Left lobe of liver (tissue), 2 donors: ENCODE results near the gene SCAMP2. TPM values are rescaled to one million over a fixed set of nuclear protein-coding genes. Genes with fewer than 3 reads are reported as not detected.
"Not testable (repeated sequence)": the region's sequence is repeated elsewhere in the genome, so short reads cannot be mapped to it uniquely, and the experiment has no call there.

Experiments
- ATAC-seq: fragments of 200-7000 bp; cut with Tn5 transposase; one replicate; pipeline ENCODE4 v1.9.1; 2020; ENCODE audit warnings: mild to moderate bottlenecking, moderate library complexity
- DNase-seq: peaks from one replicate; pipeline ENCODE4 v3.0.0-alpha.2; 2020; ENCODE audit warnings: low spot score
- total RNA-seq: library from RNA; stranded (reverse); gene quantifications from one replicate; pipeline ENCODE4 v1.2.1, GENCODE V29; 2021
- donor health status: DM: no; HTN: no; CAD: no; lungs with moderate emphysema.
- donor health status: DM: no; HTN: yes; CAD: no.

SCAMP2 gene
- total RNA-seq, 1 donor from 2014 or later, result 36.1 TPM

GRCh38 chr15:74891469-74891868 lies 18.3 kb upstream of the SCAMP2 start:
- DNase-seq (peak; percentile 75), ATAC-seq (peak; percentile 50)

DNA sequence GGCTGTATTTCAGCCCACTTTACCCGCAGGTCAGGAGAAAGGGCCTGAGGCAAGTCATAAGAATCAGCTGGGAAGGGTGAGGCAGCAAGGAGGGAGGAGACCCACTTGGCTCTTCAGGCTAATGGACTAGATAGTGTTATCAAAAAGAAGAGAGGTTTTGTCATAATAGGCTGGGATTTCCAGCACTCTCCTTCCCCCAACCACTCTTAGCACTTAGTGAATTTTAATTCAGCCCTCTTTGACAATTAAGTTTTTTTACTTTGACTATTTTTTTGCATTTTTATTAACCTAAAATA lies 17.4 kb upstream of the SCAMP2 start:
- DNase-seq (no peak), ATAC-seq (no peak)

GRCh38 chr15:74889883-74890664 lies 16.9 kb upstream of the SCAMP2 start, which contains the start of gene MPI:
Gene MPI (plus strand): TSS chr15:74890042. CDS start chr15:74890074, 32 bp downstream.
- peak; percentile 85 for DNase-seq
- ATAC-seq, result peak; percentile 90

- no peak for DNase-seq
- ATAC-seq, result no peak
Measured at GRCh38 chr15:74889390-74889882, 16.3 kb upstream of the SCAMP2 start.

DNA sequence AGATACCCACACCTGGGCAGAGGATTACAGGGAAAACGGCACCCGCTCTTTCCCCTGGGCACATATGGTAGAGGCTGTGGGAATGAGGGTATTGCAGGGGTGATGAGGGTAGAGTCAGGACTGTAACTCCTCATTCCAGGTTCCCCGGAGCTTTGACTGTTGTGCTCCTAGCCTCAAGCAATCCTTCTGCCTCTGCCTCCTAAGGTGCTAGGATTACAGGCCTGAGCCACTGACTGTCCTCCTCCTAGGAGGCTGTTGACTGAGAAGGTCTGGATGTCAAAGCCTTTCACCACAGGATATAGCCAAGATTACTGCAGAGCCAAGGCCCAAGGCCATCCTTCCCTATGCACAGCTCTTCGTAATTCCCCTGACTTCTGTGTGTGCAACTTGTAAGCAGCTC lies 15.6 kb upstream of the SCAMP2 start:
- DNase-seq (no peak), ATAC-seq (no peak)

DNA sequence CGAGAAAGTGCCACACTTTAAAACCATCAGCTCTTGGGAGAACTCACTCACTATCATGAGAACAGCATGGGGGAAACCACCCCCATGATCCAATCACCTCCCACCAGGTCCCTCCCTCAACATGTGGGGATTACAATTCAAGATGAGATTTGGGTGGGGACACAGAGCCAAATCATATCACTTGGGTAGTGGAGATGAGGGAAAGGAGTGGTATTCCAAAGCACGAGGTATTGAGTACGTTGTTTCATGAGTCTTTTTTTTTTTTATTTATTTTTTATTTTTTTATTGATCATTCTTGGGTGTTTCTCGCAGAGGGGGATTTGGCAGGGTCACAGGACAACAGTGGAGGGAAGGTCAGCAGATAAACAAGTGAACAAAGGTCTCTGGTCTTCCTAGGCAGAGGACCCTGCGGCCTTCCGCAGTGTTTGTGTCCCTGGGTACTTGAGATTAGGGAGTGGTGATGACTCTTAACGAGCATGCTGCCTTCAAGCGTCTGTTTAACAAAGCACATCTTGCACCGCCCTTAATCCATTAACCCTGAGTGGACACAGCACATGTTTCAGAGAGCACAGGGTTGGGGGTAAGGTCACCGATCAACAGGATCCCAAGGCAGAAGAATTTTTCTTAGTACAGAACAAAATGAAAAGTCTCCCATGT lies 14.5 kb upstream of the SCAMP2 start:
- ATAC-seq, DNase-seq: not testable (repeated sequence)

- ATAC-seq, result no peak
- DNase-seq, result no peak
Measured at GRCh38 chr15:74885461-74885860, 12.3 kb upstream of the SCAMP2 start.

DNA sequence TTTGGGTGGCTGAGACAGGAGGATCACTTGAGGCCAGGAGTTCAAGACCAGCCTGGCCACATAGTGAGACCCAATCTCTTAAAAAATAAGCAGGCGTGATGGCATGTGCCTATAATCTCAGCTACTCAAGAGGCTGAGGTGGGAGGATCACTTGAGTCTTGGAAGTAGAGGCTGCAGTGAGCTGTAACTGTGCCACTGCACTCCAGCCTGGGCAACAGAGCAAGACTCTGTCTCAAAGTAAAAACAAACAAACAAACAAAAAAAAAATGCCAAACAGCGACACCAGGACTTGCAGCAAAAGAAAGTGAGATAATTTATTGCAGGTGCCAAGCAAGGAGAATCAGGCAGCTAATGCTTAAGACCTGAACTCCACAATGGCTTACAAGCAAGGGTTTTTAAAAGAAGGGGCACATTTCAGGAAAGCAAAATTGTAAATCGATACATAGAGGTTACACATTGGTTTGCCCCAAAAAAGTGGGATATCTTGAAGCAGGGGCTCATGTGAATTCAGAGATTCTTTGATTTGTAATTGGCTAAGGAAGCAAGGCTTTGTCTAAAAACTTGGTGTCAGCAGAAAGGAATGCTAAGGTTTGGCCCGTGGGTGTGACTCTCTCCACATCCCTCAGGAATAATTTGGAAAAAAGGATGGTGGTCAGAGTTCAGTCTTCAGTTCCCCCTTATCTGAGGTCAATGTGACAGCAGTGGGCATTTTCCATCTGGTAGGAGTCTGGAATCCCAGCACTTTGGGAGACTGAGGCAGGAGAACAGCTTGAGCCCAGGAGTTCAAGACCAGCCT lies 11.5 kb upstream of the SCAMP2 start:
- DNase-seq (no peak), ATAC-seq (no peak)

DNA sequence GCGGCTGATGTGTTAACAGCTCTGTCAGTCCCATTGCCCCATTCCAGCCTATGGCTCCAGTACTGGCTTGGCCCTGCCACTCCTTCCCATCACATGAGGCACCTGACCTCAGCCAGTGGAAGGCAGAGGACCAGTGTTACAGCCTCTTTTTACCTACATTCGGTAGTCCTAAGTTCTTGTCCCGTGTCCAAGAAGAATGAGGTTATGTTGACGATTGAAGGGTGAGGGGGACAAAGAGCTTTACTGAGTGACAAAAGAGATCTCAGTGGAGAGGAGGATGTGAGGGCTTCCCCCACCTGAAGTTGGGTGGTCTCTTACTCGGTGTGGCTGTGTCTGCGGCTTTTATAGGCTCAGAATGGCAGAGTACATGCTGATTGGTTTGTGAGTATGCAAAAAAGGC lies 9.4 kb upstream of the SCAMP2 start:
- no peak for ATAC-seq
- no peak for DNase-seq

DNA sequence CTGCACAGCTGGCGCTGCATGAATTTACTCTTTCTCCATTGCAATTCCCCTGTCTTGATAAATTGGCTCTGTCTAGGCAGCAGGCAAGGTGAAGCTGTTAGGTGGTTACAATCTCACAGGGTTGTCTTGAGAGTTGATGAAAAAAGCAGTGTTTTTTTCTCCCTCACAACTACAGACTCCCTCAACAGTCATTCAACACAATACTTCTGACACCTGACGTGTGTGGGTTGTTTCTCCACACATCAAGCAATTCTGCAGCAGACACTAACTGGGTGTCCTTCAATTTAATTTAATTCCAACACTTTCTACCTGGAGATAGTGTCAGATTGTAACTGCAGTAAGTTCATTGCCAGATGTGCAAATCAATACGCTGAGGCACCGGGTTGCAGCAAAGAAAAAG lies 5.1 kb upstream of the SCAMP2 start:
- no peak for DNase-seq
- no peak for ATAC-seq

GRCh38 chr15:74873756-74874424 lies 725 bp upstream of the SCAMP2 start:
- DNase-seq, result peak; percentile 61
- no peak for ATAC-seq

DNA sequence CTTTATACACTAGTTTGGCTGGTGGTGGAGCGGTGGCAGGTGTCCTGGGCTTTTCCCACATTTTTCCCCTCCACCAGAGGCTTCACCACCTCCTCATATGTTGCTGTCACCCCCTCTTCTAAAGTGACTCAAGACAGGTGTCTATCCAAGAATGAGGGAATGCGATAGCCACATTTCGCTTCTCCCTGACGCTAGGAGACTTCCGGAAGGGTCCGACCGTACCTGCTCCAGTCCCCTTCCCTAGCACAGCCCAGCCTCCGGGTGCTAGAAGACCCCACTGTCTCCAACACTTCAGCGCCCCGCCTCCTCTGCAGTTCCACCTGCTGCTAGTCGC lies 496 bp downstream of the SCAMP2 start:
- DNase-seq (no peak), ATAC-seq (no peak)

DNA sequence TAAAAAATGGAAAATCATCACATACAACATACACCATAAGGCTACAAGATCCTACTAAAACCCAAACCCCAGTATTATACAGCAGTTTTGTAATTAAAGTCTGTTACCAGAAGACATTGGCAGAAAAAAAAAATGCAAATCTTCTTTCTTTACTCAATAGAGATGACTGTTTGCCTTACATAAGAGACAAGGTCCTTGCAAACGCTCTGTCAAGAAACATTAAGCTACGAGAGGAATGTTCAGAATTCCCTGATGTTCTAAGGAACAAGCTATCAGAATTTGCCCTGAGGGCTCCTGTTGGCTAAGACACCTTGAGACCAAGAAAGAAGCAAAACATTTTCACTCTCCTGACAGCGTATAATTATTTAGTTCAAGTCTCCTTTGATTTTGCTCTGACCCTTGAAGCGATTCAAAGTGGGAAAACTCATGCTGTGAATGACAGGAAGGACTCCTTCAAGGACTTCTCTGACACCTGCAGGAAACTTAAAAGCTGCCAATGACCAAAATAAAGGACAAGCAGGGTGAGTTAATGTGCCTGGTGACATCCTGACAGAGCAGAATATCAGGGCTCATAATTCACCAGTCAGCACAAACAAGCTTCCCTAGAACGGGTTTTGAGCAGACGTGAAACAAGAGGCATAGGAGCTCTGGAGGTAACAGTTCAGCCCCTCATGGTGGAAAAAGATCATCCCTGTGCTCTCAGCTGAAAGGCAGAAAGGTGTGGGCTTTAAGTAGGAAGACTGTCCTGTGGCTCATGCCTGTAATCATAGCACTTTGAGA lies 2.5 kb downstream of the SCAMP2 start:
- ATAC-seq, result no peak
- no peak for DNase-seq

DNA sequence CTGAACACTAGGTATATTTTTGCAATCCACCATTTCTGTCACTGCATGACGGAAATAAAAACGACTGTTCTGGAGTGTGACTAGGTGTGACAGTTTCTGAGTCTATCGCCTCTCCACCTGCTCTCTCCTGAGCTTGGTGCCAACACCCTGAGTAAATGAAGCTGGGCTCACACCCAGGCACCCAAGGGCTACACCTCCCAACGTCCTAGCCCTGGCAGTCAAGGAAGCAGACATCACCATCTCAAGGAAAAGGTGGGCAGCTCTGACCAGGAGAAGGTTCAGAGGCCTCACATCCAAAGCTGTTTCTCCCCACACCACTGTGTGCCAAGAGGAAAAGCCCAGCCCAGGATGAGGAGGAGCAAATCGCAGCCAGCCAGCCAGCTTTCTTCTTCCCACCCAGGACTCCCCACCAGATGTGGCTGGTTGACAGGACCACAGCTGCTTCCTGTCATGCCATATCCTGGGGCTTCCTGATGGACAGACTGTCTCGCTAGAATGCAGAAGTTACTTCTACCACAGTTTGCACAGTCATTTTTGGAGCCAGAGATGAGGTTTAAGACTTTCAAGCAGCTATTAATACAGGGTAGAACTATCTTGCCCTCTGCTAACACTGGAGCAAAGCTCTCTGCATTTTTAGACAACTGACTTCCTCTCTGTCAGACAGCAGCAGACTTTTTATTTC lies 3.3 kb downstream of the SCAMP2 start:
- ATAC-seq (no peak), DNase-seq (no peak)

- DNase-seq (no peak), ATAC-seq (no peak)
Measured at GRCh38 chr15:74869372-74869725, 3.8 kb downstream of the SCAMP2 start.

DNA sequence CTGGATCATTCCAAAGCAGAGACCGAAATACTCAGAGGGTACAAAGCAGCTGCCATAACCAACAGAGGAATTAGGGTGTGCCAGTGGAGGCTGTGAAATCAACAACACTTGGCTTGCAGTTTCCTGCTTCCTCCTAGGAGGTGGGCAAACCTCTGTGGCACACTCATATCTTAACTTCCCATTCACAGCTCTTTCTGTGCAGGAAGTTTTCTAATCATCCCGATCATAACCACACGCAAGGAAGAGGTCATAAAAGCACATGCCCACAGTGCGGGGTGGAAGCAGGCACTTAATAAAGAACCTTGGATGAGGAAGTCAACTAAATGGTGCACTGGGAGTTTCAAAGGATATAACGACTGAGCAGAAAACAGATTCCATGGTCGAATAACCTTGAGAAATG lies 5.1 kb downstream of the SCAMP2 start:
- ATAC-seq (no peak), DNase-seq (no peak)

- no peak for ATAC-seq
- DNase-seq, result no peak
Measured at GRCh38 chr15:74867466-74868038, 5.6 kb downstream of the SCAMP2 start.

GRCh38 chr15:74866090-74866489 lies 7.1 kb downstream of the SCAMP2 start:
- no peak for DNase-seq
- no peak for ATAC-seq

DNA sequence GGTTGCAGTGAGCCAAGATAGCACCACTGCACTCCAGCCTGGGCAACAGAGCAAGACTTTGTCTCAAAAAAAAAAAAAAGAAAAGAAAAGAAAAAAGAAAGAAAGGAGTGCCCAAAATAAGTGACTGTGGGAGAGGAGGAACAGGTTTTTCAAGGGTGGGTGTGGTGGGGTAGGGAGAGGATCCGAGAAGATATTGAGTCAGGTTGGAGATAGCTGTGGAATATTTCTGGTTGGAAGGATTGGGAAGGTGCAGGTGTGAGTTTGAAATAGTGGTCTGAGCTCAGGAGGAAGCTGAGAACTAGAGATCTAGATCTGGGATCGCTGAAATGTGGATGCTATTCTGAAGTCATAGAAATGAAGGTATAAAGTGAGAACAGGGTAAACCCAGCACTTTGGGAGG lies 7.8 kb downstream of the SCAMP2 start:
- ATAC-seq, result no peak
- no peak for DNase-seq

GRCh38 chr15:74864296-74864695 lies 8.9 kb downstream of the SCAMP2 start:
- ATAC-seq (no peak), DNase-seq (no peak)
